IPS-20b (cell line): ENCODE results near the gene SHANK3.

ENCODE experiments used
- H3K27ac ChIP-seq: one replicate; pipeline ENCODE4 v1.5.1; 2013; ENCODE audit warnings: low read length
- H3K27me3 ChIP-seq: 2 replicates; pipeline ENCODE4 v1.6.1; 2013; ENCODE audit warnings: mild to moderate bottlenecking, low read length, inconsistent platforms; ENCODE audit not compliant: insufficient read depth
- H3K36me3 ChIP-seq: 2 replicates; pipeline ENCODE4 v1.6.1; 2013; ENCODE audit warnings: low read depth, mild to moderate bottlenecking, inconsistent platforms, low read length, moderate library complexity; ENCODE audit not compliant: insufficient read depth
- H3K4me1 ChIP-seq: 2 replicates; pipeline ENCODE4 v1.6.1; 2013; ENCODE audit warnings: mild to moderate bottlenecking, control low read depth, inconsistent platforms, low read length, moderate library complexity; ENCODE audit not compliant: insufficient read depth
- H3K4me3 ChIP-seq: 2 replicates; pipeline ENCODE4 v1.5.1; 2013; ENCODE audit warnings: mild to moderate bottlenecking, low read length, inconsistent platforms
- H3K9ac ChIP-seq: 2 replicates; pipeline ENCODE4 v1.6.1; 2013; ENCODE audit warnings: low read depth, mild to moderate bottlenecking, inconsistent platforms, low read length, moderate library complexity
- H3K9me3 ChIP-seq: 2 replicates; pipeline ENCODE4 v1.6.1; 2013; ENCODE audit warnings: mild to moderate bottlenecking, low read depth, low read length, inconsistent platforms; ENCODE audit not compliant: insufficient read depth

SHANK3 gene

DNA sequence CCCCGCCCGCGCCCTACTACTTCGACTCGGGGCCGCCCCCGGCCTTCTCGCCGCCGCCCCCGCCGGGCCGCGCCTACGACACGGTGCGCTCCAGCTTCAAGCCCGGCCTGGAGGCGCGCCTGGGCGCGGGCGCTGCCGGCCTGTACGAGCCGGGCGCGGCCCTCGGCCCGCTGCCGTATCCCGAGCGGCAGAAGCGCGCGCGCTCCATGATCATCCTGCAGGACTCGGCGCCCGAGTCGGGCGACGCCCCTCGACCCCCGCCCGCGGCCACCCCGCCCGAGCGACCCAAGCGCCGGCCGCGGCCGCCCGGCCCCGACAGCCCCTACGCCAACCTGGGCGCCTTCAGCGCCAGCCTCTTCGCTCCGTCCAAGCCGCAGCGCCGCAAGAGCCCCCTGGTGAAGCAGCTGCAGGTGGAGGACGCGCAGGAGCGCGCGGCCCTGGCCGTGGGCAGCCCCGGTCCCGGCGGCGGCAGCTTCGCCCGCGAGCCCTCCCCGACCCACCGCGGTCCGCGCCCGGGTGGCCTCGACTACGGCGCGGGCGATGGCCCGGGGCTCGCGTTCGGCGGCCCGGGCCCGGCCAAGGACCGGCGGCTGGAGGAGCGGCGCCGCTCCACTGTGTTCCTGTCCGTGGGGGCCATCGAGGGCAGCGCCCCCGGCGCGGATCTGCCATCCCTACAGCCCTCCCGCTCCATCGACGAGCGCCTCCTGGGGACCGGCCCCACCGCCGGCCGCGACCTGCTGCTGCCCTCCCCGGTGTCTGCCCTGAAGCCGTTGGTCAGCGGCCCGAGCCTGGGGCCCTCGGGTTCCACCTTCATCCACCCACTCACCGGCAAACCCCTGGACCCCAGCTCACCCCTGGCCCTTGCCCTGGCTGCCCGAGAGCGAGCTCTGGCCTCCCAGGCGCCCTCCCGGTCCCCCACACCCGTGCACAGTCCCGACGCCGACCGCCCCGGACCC lies 48.0 kb downstream of the SHANK3 start:
- H3K27me3 ChIP-seq: peaks cover 76% of the 10 kb centered on the region
- peak overlapping the region; percentile 30; the same call in 1 of the 2 replicates for H3K4me3 ChIP-seq
- no peak overlapping the region for H3K9ac ChIP-seq
- no peaks in the 10 kb centered on the region for H3K36me3 ChIP-seq
- no peak overlapping the region for H3K27ac ChIP-seq
- no peaks in the 10 kb centered on the region for H3K4me1 ChIP-seq
- no peaks in the 10 kb centered on the region for H3K9me3 ChIP-seq

DNA sequence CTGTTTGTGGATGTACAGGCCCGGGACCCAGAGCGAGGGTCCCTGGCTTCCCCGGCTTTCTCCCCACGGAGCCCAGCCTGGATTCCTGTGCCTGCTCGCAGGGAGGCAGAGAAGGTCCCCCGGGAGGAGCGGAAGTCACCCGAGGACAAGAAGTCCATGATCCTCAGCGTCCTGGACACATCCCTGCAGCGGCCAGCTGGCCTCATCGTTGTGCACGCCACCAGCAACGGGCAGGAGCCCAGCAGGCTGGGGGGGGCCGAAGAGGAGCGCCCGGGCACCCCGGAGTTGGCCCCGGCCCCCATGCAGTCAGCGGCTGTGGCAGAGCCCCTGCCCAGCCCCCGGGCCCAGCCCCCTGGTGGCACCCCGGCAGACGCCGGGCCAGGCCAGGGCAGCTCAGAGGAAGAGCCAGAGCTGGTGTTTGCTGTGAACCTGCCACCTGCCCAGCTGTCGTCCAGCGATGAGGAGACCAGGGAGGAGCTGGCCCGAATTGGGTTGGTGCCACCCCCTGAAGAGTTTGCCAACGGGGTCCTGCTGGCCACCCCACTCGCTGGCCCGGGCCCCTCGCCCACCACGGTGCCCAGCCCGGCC lies 48.7 kb downstream of the SHANK3 start:
- no peaks in the 10 kb centered on the region for H3K4me1 ChIP-seq
- no peak overlapping the region for H3K27ac ChIP-seq
- no peaks in the 10 kb centered on the region for H3K36me3 ChIP-seq
- no peak overlapping the region for H3K9ac ChIP-seq
- no peaks in the 10 kb centered on the region for H3K9me3 ChIP-seq
- H3K27me3 ChIP-seq: peaks cover 76% of the 10 kb centered on the region
- no peak overlapping the region for H3K4me3 ChIP-seq

DNA sequence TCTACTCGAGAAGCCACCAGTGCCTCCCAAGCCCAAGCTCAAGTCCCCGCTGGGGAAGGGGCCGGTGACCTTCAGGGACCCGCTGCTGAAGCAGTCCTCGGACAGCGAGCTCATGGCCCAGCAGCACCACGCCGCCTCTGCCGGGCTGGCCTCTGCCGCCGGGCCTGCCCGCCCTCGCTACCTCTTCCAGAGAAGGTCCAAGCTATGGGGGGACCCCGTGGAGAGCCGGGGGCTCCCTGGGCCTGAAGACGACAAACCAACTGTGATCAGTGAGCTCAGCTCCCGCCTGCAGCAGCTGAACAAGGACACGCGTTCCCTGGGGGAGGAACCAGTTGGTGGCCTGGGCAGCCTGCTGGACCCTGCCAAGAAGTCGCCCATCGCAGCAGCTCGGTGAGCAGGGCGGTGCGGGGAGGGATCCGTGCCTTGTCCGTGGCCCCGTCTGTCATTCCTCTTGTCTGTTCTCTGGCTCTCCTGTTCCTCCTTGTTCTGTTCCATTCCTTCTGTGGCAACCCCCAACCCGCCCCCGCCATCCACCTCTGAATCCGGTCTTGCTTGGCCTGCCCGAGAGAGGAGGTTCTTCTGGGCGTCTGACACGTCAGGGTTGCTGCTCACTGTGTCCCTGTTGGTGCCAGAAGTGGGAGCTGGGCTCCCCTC lies 49.6 kb downstream of the SHANK3 start:
- peaks cover 71% of the 10 kb centered on the region for H3K27me3 ChIP-seq
- no peak overlapping the region for H3K9ac ChIP-seq
- H3K4me1 ChIP-seq: no peaks in the 10 kb centered on the region
- H3K9me3 ChIP-seq: no peaks in the 10 kb centered on the region
- no peaks in the 10 kb centered on the region for H3K36me3 ChIP-seq
- H3K4me3 ChIP-seq: no peak overlapping the region
- no peak overlapping the region for H3K27ac ChIP-seq
